Smooth muscle cell (in vitro differentiated cells): ENCODE data around the gene ZCCHC17. TPM values are rescaled to one million over a fixed set of nuclear protein-coding genes. Genes with fewer than 3 reads are reported as not detected.

Experiments used
- DNase-seq: peaks from one replicate; lab custom pipeline; 2025; ENCODE audit not compliant: unreplicated experiment; lab: John Stamatoyannopoulos, UW
- H2AFZ ChIP-seq: fragments of 200-600 bp; sonication (generic); 2 replicates; pipeline ENCODE4 v1.6.0; 2016; ENCODE audit warnings: antibody characterized with exemption, low read depth, mild to moderate bottlenecking
- H3F3A ChIP-seq: fragments of 200-600 bp; sonication (generic); 2 replicates; pipeline ENCODE4 v1.6.0; 2017; ENCODE audit warnings: antibody characterized with exemption, low read depth
- H3K27ac ChIP-seq: fragments of 200-600 bp; sonication (generic); 2 replicates; pipeline ENCODE4 v1.5.1; 2016; ENCODE audit warnings: low read depth, mild to moderate bottlenecking
- H3K27me3 ChIP-seq: fragments of 200-600 bp; sonication (generic); 2 replicates; pipeline ENCODE4 v1.6.1; 2016; ENCODE audit warnings: low read depth, mild to moderate bottlenecking
- H3K36me3 ChIP-seq: fragments of 200-600 bp; sonication (generic); 2 replicates; pipeline ENCODE4 v1.5.1; 2016; ENCODE audit warnings: low read depth
- H3K4me1 ChIP-seq: fragments of 200-600 bp; sonication (generic); 2 replicates; pipeline ENCODE4 v1.5.1; 2016; ENCODE audit warnings: low read depth
- H3K4me2 ChIP-seq: fragments of 200-600 bp; sonication (generic); 2 replicates; pipeline ENCODE4 v1.6.0; 2016; ENCODE audit warnings: mild to moderate bottlenecking
- H3K4me3 ChIP-seq: fragments of 200-600 bp; sonication (generic); 2 replicates; pipeline ENCODE4 v1.5.1; 2016; ENCODE audit warnings: mild to moderate bottlenecking
- H3K79me2 ChIP-seq: fragments of 200-600 bp; sonication (generic); 2 replicates; pipeline ENCODE4 v1.6.0; 2016; ENCODE audit warnings: low read depth, mild to moderate bottlenecking
- H3K9ac ChIP-seq: fragments of 200-600 bp; sonication (generic); 2 replicates; pipeline ENCODE4 v1.6.0; 2016; ENCODE audit warnings: low read depth
- H3K9me3 ChIP-seq: fragments of 200-600 bp; sonication (generic); replicated peaks from 2 replicates; pipeline ENCODE4 v1.5.1; 2016; ENCODE audit warnings: low read depth
- H4K20me1 ChIP-seq: fragments of 200-600 bp; sonication (generic); 2 replicates; pipeline ENCODE4 v1.6.0; 2016; ENCODE audit warnings: low read depth
- WGBS: methylation state at CpG from one replicate; pipeline ENCODE4 v1.1.7; 2016; ENCODE audit warnings: low lambda C conversion rate; 5-methylcytosine and 5-hydroxymethylcytosine counted together
- polyA plus RNA-seq: library from polyadenylated mRNA; unstranded; fragments of >200 nt; fragmentation: Nextera tagmentation; extraction: Ambion mirVana; gene quantifications from 2 replicates; pipeline ENCODE4 v1.2.1, GENCODE V29; 2016
- total RNA-seq: library from RNA; depleted of rRNA; stranded (reverse); fragments of >200 nt; gene quantifications from 2 replicates; pipeline ENCODE4 v1.2.3, GENCODE V29; 2014
- TF ChIP-seq, protein P1 (sequence below): fragments of 200-600 bp; sonication (generic); IDR thresholded peaks from 2 replicates; pipeline ENCODE4 v1.5.1; 2017; ENCODE audit warnings: borderline replicate concordance, mild to moderate bottlenecking, antibody characterized with exemption; ENCODE audit not compliant: insufficient read depth, poor library complexity, severe bottlenecking

The ZCCHC17 gene
- total and polyA plus RNA-seq, 2 experiments from 2014 or later = 34.2 to 47.3 TPM

DNA sequence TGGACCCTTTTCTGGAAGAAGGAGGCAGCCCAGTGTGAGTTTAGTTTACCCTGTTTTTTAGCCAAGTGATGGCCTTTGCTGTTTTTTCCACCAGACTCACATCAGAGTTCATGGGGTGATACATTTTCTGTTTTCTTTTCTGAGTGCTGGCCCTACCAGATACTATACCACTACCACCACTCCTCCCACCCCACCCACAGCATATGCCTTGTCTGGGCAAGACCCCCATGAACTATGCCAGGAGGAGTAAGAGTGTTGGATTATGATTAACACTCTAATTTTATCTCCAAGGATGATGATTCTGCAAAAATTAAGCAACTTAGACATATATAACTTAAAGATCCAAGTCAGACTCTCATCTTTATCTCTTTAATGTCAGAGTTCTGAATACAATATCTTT is 50.0 kb downstream of the ZCCHC17 start:
- H3K27me3 ChIP-seq = no peaks in the 10 kb centered on the region
- no peaks in the 10 kb centered on the region for H3K4me1 ChIP-seq
- H3K79me2 ChIP-seq = no peaks in the 10 kb centered on the region
- TF ChIP-seq, protein P1, sequence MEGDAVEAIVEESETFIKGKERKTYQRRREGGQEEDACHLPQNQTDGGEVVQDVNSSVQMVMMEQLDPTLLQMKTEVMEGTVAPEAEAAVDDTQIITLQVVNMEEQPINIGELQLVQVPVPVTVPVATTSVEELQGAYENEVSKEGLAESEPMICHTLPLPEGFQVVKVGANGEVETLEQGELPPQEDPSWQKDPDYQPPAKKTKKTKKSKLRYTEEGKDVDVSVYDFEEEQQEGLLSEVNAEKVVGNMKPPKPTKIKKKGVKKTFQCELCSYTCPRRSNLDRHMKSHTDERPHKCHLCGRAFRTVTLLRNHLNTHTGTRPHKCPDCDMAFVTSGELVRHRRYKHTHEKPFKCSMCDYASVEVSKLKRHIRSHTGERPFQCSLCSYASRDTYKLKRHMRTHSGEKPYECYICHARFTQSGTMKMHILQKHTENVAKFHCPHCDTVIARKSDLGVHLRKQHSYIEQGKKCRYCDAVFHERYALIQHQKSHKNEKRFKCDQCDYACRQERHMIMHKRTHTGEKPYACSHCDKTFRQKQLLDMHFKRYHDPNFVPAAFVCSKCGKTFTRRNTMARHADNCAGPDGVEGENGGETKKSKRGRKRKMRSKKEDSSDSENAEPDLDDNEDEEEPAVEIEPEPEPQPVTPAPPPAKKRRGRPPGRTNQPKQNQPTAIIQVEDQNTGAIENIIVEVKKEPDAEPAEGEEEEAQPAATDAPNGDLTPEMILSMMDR = no peak
- no peak overlapping the region for H2AFZ ChIP-seq
- no peaks in the 10 kb centered on the region for H3K9me3 ChIP-seq
- DNase-seq = no peak
- no peaks in the 10 kb centered on the region for H4K20me1 ChIP-seq
- H3F3A ChIP-seq = no peaks in the 10 kb centered on the region
- H3K36me3 ChIP-seq = peaks cover 7% of the 10 kb centered on the region
- H3K4me2 ChIP-seq = no peak overlapping the region
- no peak overlapping the region for H3K9ac ChIP-seq
- no peak overlapping the region for H3K27ac ChIP-seq
- H3K4me3 ChIP-seq = no peak overlapping the region

GRCh38 chr1:31348449-31348848 is 51.6 kb downstream of the ZCCHC17 start:
- Histone ChIP-seq H3K79me2 (no peaks in the 10 kb centered on the region), H3F3A (no peaks in the 10 kb centered on the region), H3K36me3 (peaks cover 15% of the 10 kb centered on the region), H3K9ac (no peak overlapping the region), H4K20me1 (no peaks in the 10 kb centered on the region), H3K4me2 (no peak overlapping the region), H3K27me3 (no peaks in the 10 kb centered on the region), H2AFZ (no peak overlapping the region), H3K4me3 (no peak overlapping the region), H3K4me1 (no peaks in the 10 kb centered on the region), H3K9me3 (no peaks in the 10 kb centered on the region), H3K27ac (no peak overlapping the region)
- WGBS = 93% methylated on average over 1 of the region's 1 CpG
- TF ChIP-seq, protein P1 = no peak
- no peak for DNase-seq

DNA sequence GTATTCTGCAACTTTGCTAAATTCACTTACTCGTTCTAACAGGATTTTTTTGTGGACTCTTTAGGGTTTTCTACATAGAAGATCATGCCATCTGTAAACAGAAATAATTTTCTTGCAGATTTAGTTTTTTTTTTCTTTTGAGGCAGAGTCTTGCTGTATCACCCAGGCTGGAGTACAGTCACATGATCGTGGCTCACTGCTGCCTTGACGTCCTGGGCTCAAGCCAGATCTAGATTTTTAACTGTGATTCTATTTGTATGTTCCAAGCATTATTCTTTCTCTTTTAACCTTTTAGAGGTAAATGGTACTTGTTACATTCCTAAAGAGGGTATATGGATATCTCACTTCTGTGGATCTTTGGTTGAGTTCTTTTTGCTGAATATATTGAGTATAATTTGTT is 57.5 kb downstream of the ZCCHC17 start:
- Histone ChIP-seq H3K4me3 (no peak overlapping the region), H3F3A (no peaks in the 10 kb centered on the region), H3K79me2 (no peaks in the 10 kb centered on the region), H3K9ac (no peak overlapping the region), H2AFZ (no peak overlapping the region), H4K20me1 (no peaks in the 10 kb centered on the region), H3K27ac (no peak overlapping the region), H3K4me2 (no peak overlapping the region), H3K9me3 (no peaks in the 10 kb centered on the region), H3K27me3 (no peaks in the 10 kb centered on the region), H3K36me3 (peaks cover 8% of the 10 kb centered on the region), H3K4me1 (no peaks in the 10 kb centered on the region)
- no peak for DNase-seq
- TF ChIP-seq, protein P1 = no peak
- 85% methylated on average over 3 of the region's 3 CpGs for WGBS

GRCh38 chr1:31356427-31356826 is 59.6 kb downstream of the ZCCHC17 start:
- H3K27me3 ChIP-seq = no peaks in the 10 kb centered on the region
- 100% methylated on average over 2 of the region's 2 CpGs for WGBS
- H4K20me1 ChIP-seq = peaks cover 4% of the 10 kb centered on the region
- H3K9me3 ChIP-seq = no peaks in the 10 kb centered on the region
- H3K36me3 ChIP-seq = peaks cover 8% of the 10 kb centered on the region
- H3K4me3 ChIP-seq = no peak overlapping the region
- no peaks in the 10 kb centered on the region for H3F3A ChIP-seq
- no peak overlapping the region for H3K4me2 ChIP-seq
- TF ChIP-seq, protein P1 = no peak
- H3K27ac ChIP-seq = no peak overlapping the region
- H3K9ac ChIP-seq = no peak overlapping the region
- no peak for DNase-seq
- H2AFZ ChIP-seq = no peak overlapping the region
- no peaks in the 10 kb centered on the region for H3K79me2 ChIP-seq
- H3K4me1 ChIP-seq = no peaks in the 10 kb centered on the region
